ENCODE results near the gene TEX264. TPM values are rescaled to one million over a fixed set of nuclear protein-coding genes. Genes with fewer than 3 reads are reported as not detected.

The TEX264 gene
- total and polyA plus RNA-seq, 2 experiments from 2014 or later: 10.0 to 13.3 TPM

- H3K4me3 Mint-ChIP-seq: no peak overlapping the region
- H3K27ac ChIP-seq (ENCODE audit: low read depth): no peak overlapping the region
- H3K4me3 ChIP-seq: no peak overlapping the region
- H3K4me1 Mint-ChIP-seq: peaks cover 12% of the 10 kb centered on the region
- peaks cover 5% of the 10 kb centered on the region for H4K20me1 ChIP-seq (replicated peaks; ENCODE audit: insufficient read depth)
- H3F3A ChIP-seq (replicated peaks; ENCODE audit: low read depth): peaks cover 2% of the 10 kb centered on the region; the same call in 1 of the 2 replicates
- ATAC-seq: no peak
- H3K27me3 Mint-ChIP-seq (ENCODE audit: insufficient read depth, low read depth, poor library complexity): peaks cover 21% of the 10 kb centered on the region
- H3K9me3 Mint-ChIP-seq: no peaks in the 10 kb centered on the region; the same call in 2 of the 3 replicates
- no peak overlapping the region for H3K27ac Mint-ChIP-seq
- no peak overlapping the region for H2AFZ ChIP-seq
- peaks cover 17% of the 10 kb centered on the region for H3K27me3 ChIP-seq (ENCODE audit: insufficient read depth)
- no peaks in the 10 kb centered on the region for H3K79me2 ChIP-seq (replicated peaks; ENCODE audit: insufficient read depth)
- peaks cover 2% of the 10 kb centered on the region for H3K4me1 ChIP-seq (ENCODE audit: insufficient read depth)
- TF ChIP-seq ZNF331 (CRISPR knock-in tag; IDR thresholded peaks at IDR 0.05; ENCODE audit: low read depth): no peak
- no peaks in the 10 kb centered on the region for H3K36me3 ChIP-seq (ENCODE audit: insufficient read depth)
- no peak overlapping the region for H3K4me2 ChIP-seq
- no peak for DNase-seq (ENCODE audit: low spot score)
- H3K36me3 Mint-ChIP-seq (ENCODE audit: low read depth): peaks cover 3% of the 10 kb centered on the region; the same call in 1 of the 3 replicates
- H3K9me2 ChIP-seq (ENCODE audit: insufficient read depth): no peaks in the 10 kb centered on the region
These were observed 41.5 kb downstream of the TEX264 start for GRCh38 chr3:51712511-51712931.

GRCh38 chr3:51712963-51713362 is 41.9 kb downstream of the TEX264 start:
- no peak overlapping the region for H3K27ac Mint-ChIP-seq
- no peak for DNase-seq (ENCODE audit: low spot score)
- no peak for ATAC-seq

More at GRCh38 chr3:51712963-51713362, 41.9 kb downstream of the TEX264 start:
- Histone ChIP-seq H3K27ac (ENCODE audit: low read depth) (no peak overlapping the region), H3K9me2 (ENCODE audit: insufficient read depth) (no peaks in the 10 kb centered on the region), H4K20me1 (replicated peaks; ENCODE audit: insufficient read depth) (peaks cover 5% of the 10 kb centered on the region), H3F3A (replicated peaks; ENCODE audit: low read depth) (no peaks in the 10 kb centered on the region), H3K4me2 (no peak overlapping the region), H3K4me1 (ENCODE audit: insufficient read depth) (no peaks in the 10 kb centered on the region), H3K27me3 (ENCODE audit: insufficient read depth) (peaks cover 12% of the 10 kb centered on the region), H3K79me2 (replicated peaks; ENCODE audit: insufficient read depth) (no peaks in the 10 kb centered on the region), H3K4me3 (no peak overlapping the region), H3K36me3 (ENCODE audit: insufficient read depth) (no peaks in the 10 kb centered on the region), H2AFZ (no peak overlapping the region)
- H3K27me3 Mint-ChIP-seq (ENCODE audit: insufficient read depth, low read depth, poor library complexity): peaks cover 17% of the 10 kb centered on the region
- no peaks in the 10 kb centered on the region; the same call in 2 of the 3 replicates for H3K9me3 Mint-ChIP-seq
- H3K36me3 Mint-ChIP-seq (ENCODE audit: low read depth): peaks cover 3% of the 10 kb centered on the region; the same call in 1 of the 3 replicates
- H3K4me3 Mint-ChIP-seq: no peak overlapping the region
- peaks cover 7% of the 10 kb centered on the region for H3K4me1 Mint-ChIP-seq
- no peak for TF ChIP-seq EZH2phosphoT487 (IDR thresholded peaks at IDR 0.05; ENCODE audit: unreplicated experiment)
- TF ChIP-seq ZNF331 (CRISPR knock-in tag; IDR thresholded peaks at IDR 0.05; ENCODE audit: low read depth): no peak
- TF ChIP-seq, protein P1, sequence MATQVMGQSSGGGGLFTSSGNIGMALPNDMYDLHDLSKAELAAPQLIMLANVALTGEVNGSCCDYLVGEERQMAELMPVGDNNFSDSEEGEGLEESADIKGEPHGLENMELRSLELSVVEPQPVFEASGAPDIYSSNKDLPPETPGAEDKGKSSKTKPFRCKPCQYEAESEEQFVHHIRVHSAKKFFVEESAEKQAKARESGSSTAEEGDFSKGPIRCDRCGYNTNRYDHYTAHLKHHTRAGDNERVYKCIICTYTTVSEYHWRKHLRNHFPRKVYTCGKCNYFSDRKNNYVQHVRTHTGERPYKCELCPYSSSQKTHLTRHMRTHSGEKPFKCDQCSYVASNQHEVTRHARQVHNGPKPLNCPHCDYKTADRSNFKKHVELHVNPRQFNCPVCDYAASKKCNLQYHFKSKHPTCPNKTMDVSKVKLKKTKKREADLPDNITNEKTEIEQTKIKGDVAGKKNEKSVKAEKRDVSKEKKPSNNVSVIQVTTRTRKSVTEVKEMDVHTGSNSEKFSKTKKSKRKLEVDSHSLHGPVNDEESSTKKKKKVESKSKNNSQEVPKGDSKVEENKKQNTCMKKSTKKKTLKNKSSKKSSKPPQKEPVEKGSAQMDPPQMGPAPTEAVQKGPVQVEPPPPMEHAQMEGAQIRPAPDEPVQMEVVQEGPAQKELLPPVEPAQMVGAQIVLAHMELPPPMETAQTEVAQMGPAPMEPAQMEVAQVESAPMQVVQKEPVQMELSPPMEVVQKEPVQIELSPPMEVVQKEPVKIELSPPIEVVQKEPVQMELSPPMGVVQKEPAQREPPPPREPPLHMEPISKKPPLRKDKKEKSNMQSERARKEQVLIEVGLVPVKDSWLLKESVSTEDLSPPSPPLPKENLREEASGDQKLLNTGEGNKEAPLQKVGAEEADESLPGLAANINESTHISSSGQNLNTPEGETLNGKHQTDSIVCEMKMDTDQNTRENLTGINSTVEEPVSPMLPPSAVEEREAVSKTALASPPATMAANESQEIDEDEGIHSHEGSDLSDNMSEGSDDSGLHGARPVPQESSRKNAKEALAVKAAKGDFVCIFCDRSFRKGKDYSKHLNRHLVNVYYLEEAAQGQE (IDR thresholded peaks at IDR 0.05; ENCODE audit: unreplicated experiment): no peak
- no peak for TF ChIP-seq ETS1 (IDR thresholded peaks at IDR 0.05)
- no peak for TF ChIP-seq NANOG (IDR thresholded peaks at IDR 0.05; ENCODE audit: borderline replicate concordance)
- TF ChIP-seq, protein P2, sequence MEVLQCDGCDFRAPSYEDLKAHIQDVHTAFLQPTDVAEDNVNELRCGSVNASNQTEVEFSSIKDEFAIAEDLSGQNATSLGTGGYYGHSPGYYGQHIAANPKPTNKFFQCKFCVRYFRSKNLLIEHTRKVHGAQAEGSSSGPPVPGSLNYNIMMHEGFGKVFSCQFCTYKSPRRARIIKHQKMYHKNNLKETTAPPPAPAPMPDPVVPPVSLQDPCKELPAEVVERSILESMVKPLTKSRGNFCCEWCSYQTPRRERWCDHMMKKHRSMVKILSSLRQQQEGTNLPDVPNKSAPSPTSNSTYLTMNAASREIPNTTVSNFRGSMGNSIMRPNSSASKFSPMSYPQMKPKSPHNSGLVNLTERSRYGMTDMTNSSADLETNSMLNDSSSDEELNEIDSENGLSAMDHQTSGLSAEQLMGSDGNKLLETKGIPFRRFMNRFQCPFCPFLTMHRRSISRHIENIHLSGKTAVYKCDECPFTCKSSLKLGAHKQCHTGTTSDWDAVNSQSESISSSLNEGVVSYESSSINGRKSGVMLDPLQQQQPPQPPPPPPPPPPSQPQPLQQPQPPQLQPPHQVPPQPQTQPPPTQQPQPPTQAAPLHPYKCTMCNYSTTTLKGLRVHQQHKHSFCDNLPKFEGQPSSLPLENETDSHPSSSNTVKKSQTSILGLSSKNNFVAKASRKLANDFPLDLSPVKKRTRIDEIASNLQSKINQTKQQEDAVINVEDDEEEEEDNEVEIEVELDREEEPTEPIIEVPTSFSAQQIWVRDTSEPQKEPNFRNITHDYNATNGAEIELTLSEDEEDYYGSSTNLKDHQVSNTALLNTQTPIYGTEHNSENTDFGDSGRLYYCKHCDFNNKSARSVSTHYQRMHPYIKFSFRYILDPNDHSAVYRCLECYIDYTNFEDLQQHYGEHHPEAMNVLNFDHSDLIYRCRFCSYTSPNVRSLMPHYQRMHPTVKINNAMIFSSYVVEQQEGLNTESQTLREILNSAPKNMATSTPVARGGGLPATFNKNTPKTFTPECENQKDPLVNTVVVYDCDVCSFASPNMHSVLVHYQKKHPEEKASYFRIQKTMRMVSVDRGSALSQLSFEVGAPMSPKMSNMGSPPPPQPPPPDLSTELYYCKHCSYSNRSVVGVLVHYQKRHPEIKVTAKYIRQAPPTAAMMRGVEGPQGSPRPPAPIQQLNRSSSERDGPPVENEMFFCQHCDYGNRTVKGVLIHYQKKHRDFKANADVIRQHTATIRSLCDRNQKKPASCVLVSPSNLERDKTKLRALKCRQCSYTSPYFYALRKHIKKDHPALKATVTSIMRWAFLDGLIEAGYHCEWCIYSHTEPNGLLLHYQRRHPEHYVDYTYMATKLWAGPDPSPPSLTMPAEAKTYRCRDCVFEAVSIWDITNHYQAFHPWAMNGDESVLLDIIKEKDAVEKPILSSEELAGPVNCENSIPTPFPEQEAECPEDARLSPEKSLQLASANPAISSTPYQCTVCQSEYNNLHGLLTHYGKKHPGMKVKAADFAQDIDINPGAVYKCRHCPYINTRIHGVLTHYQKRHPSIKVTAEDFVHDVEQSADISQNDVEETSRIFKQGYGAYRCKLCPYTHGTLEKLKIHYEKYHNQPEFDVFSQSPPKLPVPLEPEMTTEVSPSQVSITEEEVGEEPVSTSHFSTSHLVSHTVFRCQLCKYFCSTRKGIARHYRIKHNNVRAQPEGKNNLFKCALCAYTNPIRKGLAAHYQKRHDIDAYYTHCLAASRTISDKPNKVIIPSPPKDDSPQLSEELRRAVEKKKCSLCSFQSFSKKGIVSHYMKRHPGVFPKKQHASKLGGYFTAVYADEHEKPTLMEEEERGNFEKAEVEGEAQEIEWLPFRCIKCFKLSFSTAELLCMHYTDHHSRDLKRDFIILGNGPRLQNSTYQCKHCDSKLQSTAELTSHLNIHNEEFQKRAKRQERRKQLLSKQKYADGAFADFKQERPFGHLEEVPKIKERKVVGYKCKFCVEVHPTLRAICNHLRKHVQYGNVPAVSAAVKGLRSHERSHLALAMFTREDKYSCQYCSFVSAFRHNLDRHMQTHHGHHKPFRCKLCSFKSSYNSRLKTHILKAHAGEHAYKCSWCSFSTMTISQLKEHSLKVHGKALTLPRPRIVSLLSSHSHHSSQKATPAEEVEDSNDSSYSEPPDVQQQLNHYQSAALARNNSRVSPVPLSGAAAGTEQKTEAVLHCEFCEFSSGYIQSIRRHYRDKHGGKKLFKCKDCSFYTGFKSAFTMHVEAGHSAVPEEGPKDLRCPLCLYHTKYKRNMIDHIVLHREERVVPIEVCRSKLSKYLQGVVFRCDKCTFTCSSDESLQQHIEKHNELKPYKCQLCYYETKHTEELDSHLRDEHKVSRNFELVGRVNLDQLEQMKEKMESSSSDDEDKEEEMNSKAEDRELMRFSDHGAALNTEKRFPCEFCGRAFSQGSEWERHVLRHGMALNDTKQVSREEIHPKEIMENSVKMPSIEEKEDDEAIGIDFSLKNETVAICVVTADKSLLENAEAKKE (CRISPR knock-in tag; IDR thresholded peaks at IDR 0.05): no peak
- TF ChIP-seq STAT1 (IDR thresholded peaks at IDR 0.05; ENCODE audit: unreplicated experiment): no peak
- no peak for TF ChIP-seq POLR2AphosphoS5 (IDR thresholded peaks at IDR 0.05; ENCODE audit: low read depth)
- TF ChIP-seq CREB1 (CRISPR knock-in tag; IDR thresholded peaks at IDR 0.05; ENCODE audit: low read depth): no peak

Data from GM23338 (cell line).